GM19238 (cell line): Measurements from ENCODE around the gene UPK2.
A peak's percentile ranks its signal among the peaks of the same experiment; 100 is the strongest.

Source experiments
- DNase-seq: peaks from one replicate; pipeline ENCODE4 v3.0.0; 2011; ENCODE audit warnings: low spot score; ENCODE audit not compliant: insufficient read length

The UPK2 gene

GRCh38 chr11:118917481-118918127, 38.5 kb upstream of the UPK2 start:
- DNase-seq: no peak

DNA sequence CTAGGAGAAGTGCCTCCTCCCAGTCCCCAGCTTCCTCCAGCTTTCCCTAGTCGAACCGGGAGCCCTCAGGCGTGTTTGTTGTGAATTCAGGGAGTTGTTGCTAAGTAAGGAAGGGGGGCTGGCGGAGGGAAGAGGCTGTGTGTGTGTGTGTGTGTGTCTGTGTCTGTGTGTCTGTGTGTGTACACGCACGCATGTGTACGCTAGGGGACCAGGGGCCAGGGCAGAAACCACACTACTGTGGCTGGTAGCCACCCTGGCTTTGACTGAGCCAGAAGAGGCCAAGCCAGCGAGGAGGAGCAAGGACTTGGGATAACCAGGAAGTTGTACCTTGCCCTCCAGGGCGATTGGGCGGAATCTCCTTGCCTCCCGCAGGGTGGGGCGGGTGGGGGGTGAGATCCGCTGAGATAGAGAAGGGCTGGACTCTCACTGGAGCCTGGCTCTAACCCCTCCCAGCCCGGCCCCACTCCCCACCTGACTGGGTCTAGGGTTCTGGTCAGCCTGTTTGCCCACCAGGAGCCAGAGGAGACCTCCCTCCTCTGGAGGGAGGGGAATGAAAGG, 37.9 kb upstream of the UPK2 start:
- no peak for DNase-seq

GRCh38 chr11:118918686-118919280, 37.3 kb upstream of the UPK2 start:
- no peak for DNase-seq

GRCh38 chr11:118921121-118921928, 34.8 kb upstream of the UPK2 start:
- no peak for DNase-seq

DNA sequence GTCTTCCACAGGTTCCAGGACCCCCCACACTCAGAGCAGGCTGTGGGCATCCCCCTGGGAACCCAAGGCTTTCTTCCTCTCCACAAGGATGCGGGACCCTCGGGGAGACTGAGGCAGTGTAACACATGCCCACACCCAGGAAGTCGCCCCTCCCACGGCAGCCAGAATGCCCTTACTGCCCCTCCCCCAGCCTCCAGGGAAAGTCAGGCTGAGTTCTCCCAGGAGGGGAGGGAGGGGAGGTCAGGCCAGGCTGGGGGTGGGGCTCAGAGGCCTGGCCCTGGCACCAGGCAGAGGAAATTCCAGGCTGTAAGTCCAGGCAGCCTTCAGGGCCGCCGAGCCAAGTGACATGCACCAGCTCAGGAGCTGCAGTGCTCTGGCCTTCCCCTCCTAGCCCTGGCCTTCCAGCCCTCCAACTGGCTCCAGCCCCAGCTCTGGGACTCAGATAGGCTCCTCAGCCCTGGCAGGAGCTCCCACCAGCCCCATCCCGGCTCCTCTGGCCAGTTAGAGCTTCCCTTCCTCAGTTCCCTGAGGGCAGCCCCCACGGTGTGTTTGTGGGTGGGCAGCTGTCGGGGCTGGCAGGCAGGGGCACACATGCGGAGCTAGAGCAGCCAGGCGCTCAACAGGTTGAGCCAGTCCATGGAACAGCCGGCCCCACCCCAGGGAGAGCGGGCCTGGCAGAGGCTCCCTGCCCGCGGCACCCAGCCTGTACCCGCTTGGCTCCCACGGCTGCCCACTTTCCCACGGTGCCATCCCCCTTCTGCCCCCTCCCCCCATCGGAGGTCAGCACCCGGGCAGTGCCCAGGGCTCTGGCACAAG, 34.0 kb upstream of the UPK2 start:
- DNase-seq: no peak

GRCh38 chr11:118922745-118923627, 33.1 kb upstream of the UPK2 start:
- no peak for DNase-seq

DNA sequence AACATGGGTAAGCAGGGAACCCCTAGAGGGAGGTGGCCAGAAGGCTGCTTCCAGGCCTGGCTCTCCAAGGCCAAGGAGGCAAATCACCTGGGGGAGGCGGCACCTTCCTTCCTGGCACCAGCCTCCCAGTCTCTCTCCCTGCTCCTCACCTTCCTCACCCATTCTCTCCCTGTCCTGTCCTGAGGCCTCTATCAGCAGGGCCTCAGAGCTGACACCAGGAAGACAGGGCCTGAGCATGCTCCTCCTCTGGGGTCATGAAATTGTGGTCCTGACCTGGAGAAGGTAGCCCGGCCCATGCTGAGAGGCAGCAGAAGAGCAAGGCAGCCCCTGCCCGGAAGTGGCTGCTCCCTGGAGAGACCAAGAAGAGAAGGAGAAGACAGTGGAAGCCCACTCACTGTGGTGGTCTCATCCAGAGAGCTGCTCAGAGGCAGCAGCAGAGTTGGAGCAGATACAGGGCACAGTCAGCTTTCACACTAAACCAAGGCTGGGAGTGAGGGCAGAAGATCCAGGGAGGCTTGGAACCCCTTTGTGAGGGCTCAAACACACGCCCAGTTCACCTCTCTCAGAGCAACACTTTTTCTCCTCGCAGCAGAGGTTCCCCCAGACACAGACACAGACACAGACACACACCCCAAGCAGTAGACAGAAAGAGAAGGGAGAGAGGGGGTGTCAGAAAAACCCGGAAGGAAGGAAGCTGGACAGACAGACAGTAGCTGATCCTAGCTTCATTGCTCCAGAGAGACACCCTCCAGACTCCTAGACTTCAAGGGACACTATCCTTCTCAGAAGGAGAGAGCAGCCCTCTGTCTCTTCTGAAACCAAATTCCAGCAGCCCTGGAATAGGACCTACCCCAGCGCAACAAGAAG, 32.1 kb upstream of the UPK2 start:
- no peak for DNase-seq

DNA sequence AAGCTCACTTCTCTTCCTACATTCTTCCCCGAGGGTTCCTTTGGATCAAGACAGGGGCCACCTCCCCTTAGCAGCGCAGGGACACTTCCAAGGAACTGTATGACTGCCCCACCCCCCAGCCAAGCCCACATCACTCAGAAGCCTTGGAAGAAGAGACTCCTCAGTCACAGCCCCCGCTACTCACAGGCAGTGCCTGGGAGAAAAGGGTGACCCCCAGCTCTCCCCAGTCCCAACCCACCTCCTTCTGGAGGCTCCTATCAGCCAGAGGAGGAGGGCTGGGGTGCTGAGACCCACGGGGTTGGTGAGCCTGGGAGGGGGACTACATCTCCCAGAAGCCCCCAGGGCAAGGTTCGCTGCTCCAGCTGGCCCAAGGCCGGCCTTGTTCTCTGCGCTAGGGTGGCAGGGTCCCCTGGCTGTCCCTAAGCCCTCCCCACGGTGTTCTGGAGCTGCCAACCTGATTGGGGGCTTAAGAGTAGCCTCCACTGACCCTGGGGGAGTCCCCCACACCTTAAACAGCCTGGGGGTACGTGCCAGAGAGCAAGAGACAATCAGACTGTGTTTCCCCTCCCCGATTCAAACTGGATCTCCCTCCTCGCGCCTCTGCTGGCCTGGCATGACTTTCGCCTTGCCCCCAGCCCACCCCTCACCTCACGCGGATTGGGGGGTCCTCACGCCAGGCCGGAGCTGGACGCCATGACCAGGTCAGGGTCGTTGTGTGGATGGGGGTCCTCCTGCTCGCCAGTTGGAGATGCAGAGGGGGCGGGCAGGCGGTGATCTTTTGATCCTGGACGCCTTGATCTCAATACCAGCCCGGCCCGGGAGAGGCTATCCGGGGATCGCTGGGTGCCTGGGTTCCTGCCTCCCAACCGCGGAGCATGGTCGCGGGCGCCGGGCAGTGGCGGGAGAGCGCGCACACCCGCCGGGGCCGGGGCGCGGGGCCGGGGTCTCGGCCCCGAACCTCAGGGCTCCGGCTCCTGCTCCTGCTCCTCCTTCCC, 31.2 kb upstream of the UPK2 start:
- DNase-seq: peak; percentile 92

GRCh38 chr11:118927554-118928100, 28.5 kb upstream of the UPK2 start:
- no peak for DNase-seq

DNA sequence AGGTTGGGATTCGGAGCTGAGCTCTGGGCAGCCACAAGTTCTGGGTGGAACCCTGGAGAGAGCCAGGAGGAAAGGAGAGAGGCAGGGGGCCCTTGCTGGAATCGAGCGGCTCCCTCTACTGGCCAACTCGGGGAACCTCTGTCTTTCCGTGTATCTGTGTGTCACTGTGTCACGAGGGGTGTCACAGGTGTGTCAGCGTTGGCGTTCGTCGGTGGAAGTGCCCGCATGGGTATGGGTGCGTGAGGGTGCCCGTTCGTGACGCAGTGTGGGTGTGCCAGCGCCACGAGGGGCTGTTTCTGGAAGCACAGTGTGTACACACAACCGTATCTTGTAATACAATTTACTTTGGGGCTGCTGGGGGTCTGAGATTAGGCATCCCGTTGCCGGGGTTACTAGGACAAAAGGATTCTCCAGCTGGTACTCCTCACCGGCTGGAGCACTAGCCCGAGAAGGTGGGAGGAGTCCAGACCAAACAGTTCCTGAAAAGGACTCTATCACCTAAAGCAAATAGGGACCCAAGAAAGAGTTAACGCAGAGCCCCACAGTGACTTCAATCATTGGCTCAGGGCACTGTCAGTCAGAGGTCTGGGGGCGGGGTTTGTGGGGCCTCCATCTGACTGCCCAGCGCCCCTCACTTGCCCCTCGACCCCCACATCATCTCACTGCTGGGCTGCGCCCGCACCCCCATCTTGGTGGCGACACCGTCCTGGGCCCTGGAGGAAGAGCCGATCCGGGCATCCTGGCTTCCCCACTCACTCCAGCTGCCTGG, 27.8 kb upstream of the UPK2 start:
- peak; percentile 82 for DNase-seq

GRCh38 chr11:118928870-118929500, 27.1 kb upstream of the UPK2 start:
- no peak for DNase-seq

GRCh38 chr11:118929501-118930093, 26.5 kb upstream of the UPK2 start:
- DNase-seq: peak; percentile 46

DNA sequence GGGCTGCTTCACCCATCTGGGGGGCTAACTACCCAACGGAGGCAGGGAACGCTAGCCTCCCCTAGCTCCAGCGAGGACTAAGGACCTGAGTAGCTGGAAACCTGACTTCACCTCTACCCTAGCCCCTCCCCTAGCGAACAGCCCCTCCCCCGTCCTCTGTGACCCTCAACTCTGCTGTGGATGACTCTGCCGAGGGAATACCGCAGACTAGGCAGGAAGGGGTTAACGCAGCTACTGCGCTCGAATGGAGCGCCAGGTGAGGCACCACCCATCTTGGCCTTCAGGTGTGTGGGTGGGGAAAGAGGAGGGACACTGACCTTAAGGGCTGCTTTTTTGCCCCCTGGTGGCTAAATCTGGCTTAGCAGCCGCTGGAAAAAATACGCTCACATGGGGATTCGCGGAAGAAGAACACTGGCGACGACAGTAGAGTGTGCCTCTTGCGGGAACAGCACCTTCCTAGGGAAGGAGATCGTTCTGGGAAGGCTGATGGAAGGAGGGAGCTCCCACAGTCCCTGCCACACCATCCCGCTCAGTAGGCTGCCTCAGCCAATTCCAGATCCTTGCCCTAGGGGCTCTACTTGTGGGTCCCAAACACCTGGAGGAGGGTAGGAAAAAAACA, 25.9 kb upstream of the UPK2 start:
- peak; percentile 71 for DNase-seq

GRCh38 chr11:118931571-118931970, 24.5 kb upstream of the UPK2 start:
- no peak for DNase-seq

- no peak for DNase-seq
Measured at GRCh38 chr11:118933486-118933885, 22.6 kb upstream of the UPK2 start.

- no peak for DNase-seq
Measured at GRCh38 chr11:118935376-118935775, 20.7 kb upstream of the UPK2 start.
